LNCAP (cell line): ENCODE data around the gene ACTN3.

Experiments
- CTCF ChIP-seq: fragments of 450-650 bp; IDR thresholded peaks from 2 replicates; pipeline ENCODE4 v1.5.1; 2017; ENCODE audit warnings: mild to moderate bottlenecking

ACTN3 gene

GRCh38 chr11:66557733-66558326, 11.1 kb downstream of the ACTN3 start:
- TF ChIP-seq CTCF: no peak

GRCh38 chr11:66559142-66559865, 12.6 kb downstream of the ACTN3 start:
- TF ChIP-seq CTCF: no peak

- TF ChIP-seq CTCF: no peak
Observed at GRCh38 chr11:66559866-66560676, 13.4 kb downstream of the ACTN3 start.

DNA sequence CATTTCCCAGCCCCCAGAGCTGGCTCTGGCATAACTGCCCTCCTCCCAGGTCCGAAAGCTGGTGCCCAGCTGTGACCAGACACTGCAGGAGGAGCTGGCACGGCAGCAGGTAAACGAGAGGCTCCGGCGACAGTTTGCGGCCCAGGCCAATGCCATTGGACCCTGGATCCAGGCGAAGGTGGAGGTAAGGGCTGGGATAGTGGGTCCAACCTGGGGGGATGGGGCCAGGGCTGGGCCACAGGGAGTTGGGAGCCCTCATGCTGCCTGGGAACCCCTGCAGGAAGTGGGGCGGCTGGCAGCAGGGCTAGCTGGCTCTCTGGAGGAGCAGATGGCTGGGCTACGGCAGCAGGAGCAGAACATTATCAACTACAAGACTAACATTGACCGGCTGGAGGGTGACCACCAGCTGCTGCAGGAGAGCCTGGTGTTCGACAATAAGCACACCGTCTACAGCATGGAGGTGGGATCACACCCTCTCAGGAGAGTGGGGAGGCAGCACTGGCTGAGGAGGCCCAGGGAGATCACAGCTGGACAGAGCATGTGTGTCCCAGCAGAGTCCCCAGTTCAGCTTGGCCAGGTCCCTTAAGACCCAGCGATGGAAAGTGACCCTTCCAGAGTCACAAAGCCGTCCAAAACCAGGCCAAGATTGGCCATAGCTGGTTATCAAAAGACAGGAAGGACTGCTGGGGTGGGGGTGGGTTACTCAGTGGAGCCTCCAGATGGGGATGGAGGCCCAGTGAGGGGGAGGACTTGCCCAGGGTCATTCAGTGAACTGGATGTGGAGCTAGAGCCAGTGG, 14.7 kb downstream of the ACTN3 start:
- TF ChIP-seq CTCF: no peak

- no peak for TF ChIP-seq CTCF
Observed at GRCh38 chr11:66561975-66562248, 15.2 kb downstream of the ACTN3 start.

DNA sequence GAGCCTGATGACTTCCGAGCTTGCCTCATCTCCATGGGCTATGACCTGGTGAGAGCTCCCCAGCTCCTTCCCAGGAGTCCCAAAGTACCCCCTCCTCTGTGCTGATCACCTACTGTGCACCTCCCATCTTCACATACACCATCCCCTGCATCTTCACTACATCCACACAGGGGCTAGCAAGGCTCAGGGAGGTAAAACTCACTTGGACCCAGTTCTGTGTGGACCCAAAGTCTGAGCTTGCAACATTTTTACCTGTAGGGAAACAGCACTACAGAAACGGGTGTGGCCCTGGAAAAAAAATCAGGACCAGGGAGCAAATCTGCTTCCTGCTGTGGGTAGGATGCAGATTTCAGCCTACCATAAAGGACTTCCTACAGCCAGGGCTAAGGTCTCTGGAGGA, 15.6 kb downstream of the ACTN3 start:
- TF ChIP-seq CTCF: no peak

- no peak for TF ChIP-seq CTCF
Observed at GRCh38 chr11:66562907-66563583, 16.3 kb downstream of the ACTN3 start.
